IgD-negative memory B cell (primary cell): ENCODE data around the gene DVL2. TPM values are rescaled to one million over a fixed set of nuclear protein-coding genes. Genes with fewer than 3 reads are reported as not detected.

Experiments
- H3K27ac Mint-ChIP-seq, 3 donors: one replicate each; pipeline ENCODE4 v1.8.0; 2020 to 2022; ENCODE audit warnings: mild to moderate bottlenecking in 3 of 3, mixed read lengths in 3 of 3, moderate library complexity in 1 of 3
- H3K27me3 Mint-ChIP-seq: one replicate; pipeline ENCODE4 v1.8.0; 2021; ENCODE audit warnings: mixed read lengths
- H3K36me3 Mint-ChIP-seq: one replicate; pipeline ENCODE4 v1.8.0; 2020; ENCODE audit warnings: mild to moderate bottlenecking, mixed read lengths
- H3K4me1 Mint-ChIP-seq, 3 donors: one replicate each; pipeline ENCODE4 v1.8.0; 2020 to 2022; ENCODE audit warnings: mixed read lengths in 3 of 3, mild to moderate bottlenecking in 1 of 3
- H3K4me3 Mint-ChIP-seq, 4 donors: one replicate each; pipeline ENCODE4 v1.8.0; 2020 to 2022; ENCODE audit warnings: mild to moderate bottlenecking in 4 of 4, mixed read lengths in 4 of 4, moderate library complexity in 3 of 4
- H3K9me3 Mint-ChIP-seq, 3 donors: one replicate each; pipeline ENCODE4 v1.8.0; 2020 to 2021; ENCODE audit warnings: mixed read lengths in 3 of 3, mild to moderate bottlenecking in 1 of 3
- polyA plus RNA-seq: library from polyadenylated mRNA; unstranded; fragments of 300-500 nt; fragmentation: Illumina TruSeq; gene quantifications from one replicate; pipeline ENCODE4 v1.2.3, GENCODE V29; 2021

DVL2 gene
- polyA plus RNA-seq, 1 donor from 2014 or later, result 32.3 TPM

DNA sequence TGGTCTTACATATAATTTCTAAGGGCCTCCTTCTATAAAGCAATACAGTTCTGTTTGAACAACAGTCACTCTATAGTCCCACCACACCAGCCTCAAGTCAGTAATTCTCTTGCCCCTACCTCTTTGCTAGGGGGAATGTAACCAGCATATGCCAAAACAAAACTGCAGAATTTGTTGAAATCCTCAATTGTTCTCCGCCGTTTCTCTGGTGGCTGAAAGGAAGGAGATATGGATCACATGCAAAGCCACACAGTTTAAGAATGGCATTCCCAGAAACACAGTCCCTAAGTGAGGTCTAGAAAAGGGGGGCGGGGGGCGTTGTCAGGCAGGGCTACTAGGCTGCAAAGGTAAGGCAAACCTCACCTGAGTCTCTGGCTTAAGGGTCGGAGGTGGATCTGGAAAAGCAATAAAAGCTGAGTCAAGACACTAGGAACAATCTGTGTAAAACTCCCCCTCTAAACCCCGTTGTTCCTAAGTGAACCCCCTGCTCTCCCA is 3.0 kb upstream of the DVL2 start:
- Mint-ChIP-seq H3K4me3 (peak overlapping the region; percentile 87 to 98 (median 97)), H3K9me3 (no peaks in the 10 kb centered on the region), H3K27ac (peak overlapping the region; percentile 84 to 97 (median 87)), H3K4me1 (peaks cover 40 to 47% (median 42%) of the 10 kb centered on the region in 3 donors), H3K36me3 (peaks cover 8% of the 10 kb centered on the region), H3K27me3 (no peaks in the 10 kb centered on the region)

GRCh38 chr17:7236808-7237207 is 2.5 kb upstream of the DVL2 start:
- H3K9me3 Mint-ChIP-seq, result no peaks in the 10 kb centered on the region
- H3K27me3 Mint-ChIP-seq, result no peaks in the 10 kb centered on the region
- H3K36me3 Mint-ChIP-seq, result peaks cover 8% of the 10 kb centered on the region
- H3K27ac Mint-ChIP-seq, result peak overlapping the region; percentile 78 to 97 (median 87)
- peaks cover 40 to 51% (median 42%) of the 10 kb centered on the region in 3 donors for H3K4me1 Mint-ChIP-seq
- peak overlapping the region; percentile 19 to 98 (median 92) for H3K4me3 Mint-ChIP-seq

GRCh38 chr17:7235693-7236665 is 1.7 kb upstream of the DVL2 start:
- H3K9me3 Mint-ChIP-seq, result no peaks in the 10 kb centered on the region
- H3K4me3 Mint-ChIP-seq, result peak overlapping the region; percentile 27 to 89 (median 82)
- H3K4me1 Mint-ChIP-seq, result peaks cover 34 to 43% (median 40%) of the 10 kb centered on the region in 3 donors
- peaks cover 8% of the 10 kb centered on the region for H3K36me3 Mint-ChIP-seq
- peak overlapping the region in 1 of 3 donors; percentile 97 for H3K27ac Mint-ChIP-seq
- H3K27me3 Mint-ChIP-seq, result no peaks in the 10 kb centered on the region

DNA sequence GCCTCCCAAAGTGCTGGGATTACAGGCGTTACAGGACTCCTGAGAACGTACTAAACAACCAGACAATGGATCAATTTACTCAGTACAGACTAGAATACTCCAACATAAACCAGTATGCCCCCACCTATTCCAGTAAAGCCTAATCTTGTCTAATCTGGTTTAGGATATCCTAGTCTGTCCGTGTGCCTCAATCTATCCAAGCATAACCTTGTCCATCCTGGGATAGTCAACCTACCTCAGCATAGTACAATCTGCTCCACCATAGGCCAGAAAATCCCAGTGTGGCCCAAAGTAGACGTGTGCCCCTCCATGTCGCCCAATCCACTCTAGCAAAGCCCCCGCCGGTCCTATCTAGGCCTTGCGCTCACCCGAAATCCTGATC is 625 bp downstream of the DVL2 start:
- Mint-ChIP-seq H3K36me3 (peaks cover 6% of the 10 kb centered on the region), H3K4me3 (peak overlapping the region; percentile 87 to 96 (median 91)), H3K4me1 (peaks cover 25 to 30% (median 28%) of the 10 kb centered on the region in 3 donors), H3K9me3 (no peaks in the 10 kb centered on the region), H3K27me3 (no peaks in the 10 kb centered on the region), H3K27ac (peak overlapping the region; percentile 92 to 97 (median 95))

DNA sequence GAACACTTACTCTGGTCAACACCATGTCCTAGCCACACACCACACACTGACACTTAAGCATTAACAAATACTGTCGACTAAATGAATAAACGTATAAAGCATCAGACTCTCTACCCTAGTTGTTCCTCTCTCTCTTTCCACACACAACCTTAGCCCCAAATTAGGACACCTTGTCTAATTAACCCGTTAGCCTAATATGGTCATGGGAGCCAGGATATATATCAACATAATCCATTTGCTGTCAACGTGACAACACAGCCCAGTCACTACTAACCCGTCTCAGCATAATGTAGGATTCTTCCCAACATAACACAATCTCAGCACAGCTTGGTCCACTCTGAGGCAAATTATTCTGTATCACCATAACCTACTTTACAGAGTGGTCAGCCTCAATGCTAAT is 2.2 kb downstream of the DVL2 start:
- H3K27me3 Mint-ChIP-seq, result no peaks in the 10 kb centered on the region
- peak overlapping the region; percentile 21 to 79 (median 60) for H3K4me3 Mint-ChIP-seq
- peaks cover 24 to 29% (median 26%) of the 10 kb centered on the region in 3 donors for H3K4me1 Mint-ChIP-seq
- H3K36me3 Mint-ChIP-seq, result peaks cover 6% of the 10 kb centered on the region
- no peaks in the 10 kb centered on the region for H3K9me3 Mint-ChIP-seq
- peak overlapping the region in 1 of 3 donors; percentile 11 for H3K27ac Mint-ChIP-seq

DNA sequence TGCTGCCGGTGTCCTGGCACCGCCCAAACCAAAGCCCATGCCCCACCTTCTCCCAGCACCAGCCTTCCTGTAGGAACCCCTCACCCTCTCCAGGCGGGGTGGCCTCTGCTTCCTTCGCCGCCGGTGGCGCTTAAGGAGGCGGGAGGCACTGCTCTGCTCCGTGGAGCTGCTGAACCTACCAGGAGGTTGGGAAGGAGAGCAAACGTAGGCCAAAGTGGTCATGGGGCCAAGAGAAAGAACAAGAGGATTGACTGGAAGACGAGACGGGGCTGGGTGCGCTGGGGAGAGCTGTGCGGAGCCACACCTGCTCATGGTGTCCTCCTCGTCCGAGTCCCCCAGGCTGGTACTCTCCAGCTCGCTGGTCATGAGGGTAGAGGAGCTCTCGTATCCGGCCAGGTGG is 4.8 kb downstream of the DVL2 start:
- no peaks in the 10 kb centered on the region for H3K9me3 Mint-ChIP-seq
- peaks cover 4% of the 10 kb centered on the region for H3K36me3 Mint-ChIP-seq

DNA sequence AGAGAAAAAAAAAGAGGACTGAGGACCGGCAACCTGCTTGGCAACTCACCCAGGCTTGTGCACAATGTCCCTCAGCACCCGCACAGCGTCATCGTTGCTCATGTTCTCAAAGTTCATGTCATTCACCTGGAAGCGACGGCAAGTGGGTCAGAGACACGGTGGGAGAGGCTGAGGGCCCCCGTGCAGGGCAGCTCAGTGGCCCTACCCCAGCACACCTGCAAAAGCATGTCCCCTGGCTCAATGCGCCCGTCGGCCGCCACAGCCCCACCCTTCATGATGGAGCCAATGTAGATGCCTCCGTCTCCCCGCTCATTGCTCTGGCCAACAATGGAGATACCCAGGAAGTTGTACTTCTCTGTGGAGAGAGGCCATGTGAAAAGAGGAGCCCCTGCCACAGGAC is 5.4 kb downstream of the DVL2 start:
- Mint-ChIP-seq H3K4me3 (no peak overlapping the region), H3K4me1 (peaks cover 14 to 15% (median 15%) of the 10 kb centered on the region in 3 donors), H3K9me3 (no peaks in the 10 kb centered on the region), H3K36me3 (peaks cover 4% of the 10 kb centered on the region), H3K27me3 (no peaks in the 10 kb centered on the region), H3K27ac (no peak overlapping the region)

More for the DNA sequence above, 4.8 kb downstream of the DVL2 start:
- no peak overlapping the region for H3K4me3 Mint-ChIP-seq
- H3K27ac Mint-ChIP-seq, result no peak overlapping the region
- no peaks in the 10 kb centered on the region for H3K27me3 Mint-ChIP-seq
- peaks cover 15 to 17% (median 16%) of the 10 kb centered on the region in 3 donors for H3K4me1 Mint-ChIP-seq

GRCh38 chr17:7226721-7227710 is 7.3 kb downstream of the DVL2 start:
- Mint-ChIP-seq H3K27me3 (no peaks in the 10 kb centered on the region), H3K9me3 (no peaks in the 10 kb centered on the region), H3K4me3 (no peak overlapping the region), H3K27ac (peak overlapping the region in 1 of 3 donors; percentile 51), H3K4me1 (peaks cover 1 to 4% (median 2%) of the 10 kb centered on the region in 3 donors), H3K36me3 (peaks cover 4% of the 10 kb centered on the region)

GRCh38 chr17:7225711-7226331 is 8.5 kb downstream of the DVL2 start:
- Mint-ChIP-seq H3K36me3 (peaks cover 4% of the 10 kb centered on the region), H3K4me1 (peaks cover 1 to 12% (median 3%) of the 10 kb centered on the region in 3 donors), H3K4me3 (peak overlapping the region in 1 of 4 donors; percentile 29), H3K27me3 (no peaks in the 10 kb centered on the region), H3K27ac (no peak overlapping the region), H3K9me3 (no peaks in the 10 kb centered on the region)

- H3K9me3 Mint-ChIP-seq, result no peaks in the 10 kb centered on the region
- H3K27me3 Mint-ChIP-seq, result no peaks in the 10 kb centered on the region
- peak overlapping the region in 2 of 4 donors; percentile 29 to 63 for H3K4me3 Mint-ChIP-seq
- H3K36me3 Mint-ChIP-seq, result peaks cover 4% of the 10 kb centered on the region
- peaks cover 4 to 19% (median 7%) of the 10 kb centered on the region in 3 donors for H3K4me1 Mint-ChIP-seq
- H3K27ac Mint-ChIP-seq, result no peak overlapping the region
Measured at GRCh38 chr17:7224661-7225111, 9.6 kb downstream of the DVL2 start.

GRCh38 chr17:7224110-7224509 is 10.2 kb downstream of the DVL2 start:
- no peak overlapping the region for H3K4me3 Mint-ChIP-seq
- peaks cover 2% of the 10 kb centered on the region for H3K27me3 Mint-ChIP-seq
- H3K36me3 Mint-ChIP-seq, result peaks cover 1% of the 10 kb centered on the region
- peaks cover 10 to 23% (median 12%) of the 10 kb centered on the region in 3 donors for H3K4me1 Mint-ChIP-seq
- H3K9me3 Mint-ChIP-seq, result no peaks in the 10 kb centered on the region
- peak overlapping the region in 1 of 3 donors; percentile 72 for H3K27ac Mint-ChIP-seq

DNA sequence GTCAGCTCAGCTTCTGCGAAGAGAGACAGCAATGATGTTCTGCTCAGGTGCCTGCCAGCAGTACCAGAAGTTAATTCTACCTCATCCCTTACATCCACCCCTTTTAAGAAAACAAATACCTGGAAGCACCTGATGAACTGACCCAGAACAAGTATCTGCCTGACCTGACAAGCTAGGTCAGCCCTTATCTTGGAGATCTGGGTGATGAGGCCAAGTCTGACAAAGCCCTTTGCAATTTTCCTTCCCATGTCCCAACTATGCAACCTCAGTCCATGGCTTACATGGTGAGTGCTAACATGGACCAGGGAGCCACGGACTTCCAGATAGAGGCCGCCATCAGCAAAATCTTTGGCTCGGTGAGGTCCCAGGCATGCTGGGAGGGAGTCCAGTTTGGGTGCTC is 10.9 kb downstream of the DVL2 start:
- Mint-ChIP-seq H3K9me3 (no peaks in the 10 kb centered on the region), H3K4me1 (peaks cover 10 to 23% (median 15%) of the 10 kb centered on the region in 3 donors), H3K27ac (peak overlapping the region in 2 of 3 donors; percentile 30 to 72), H3K27me3 (peaks cover 2% of the 10 kb centered on the region), H3K36me3 (no peaks in the 10 kb centered on the region), H3K4me3 (peak overlapping the region in 1 of 4 donors; percentile 25)

GRCh38 chr17:7222972-7223292 is 11.4 kb downstream of the DVL2 start:
- Mint-ChIP-seq H3K27ac (no peak overlapping the region), H3K27me3 (peaks cover 2% of the 10 kb centered on the region), H3K4me1 (peaks cover 14 to 19% (median 15%) of the 10 kb centered on the region in 3 donors), H3K36me3 (no peaks in the 10 kb centered on the region), H3K4me3 (peak overlapping the region in 1 of 4 donors; percentile 93), H3K9me3 (no peaks in the 10 kb centered on the region)
